DND-41 (cell line): ENCODE results near the gene AGRN.

Source experiments
- ATAC-seq: fragments of 200-7000 bp; cut with Tn5 transposase; 3 replicates; pipeline ENCODE4 v1.9.1; 2021; ENCODE audit warnings: low read depth; ENCODE audit not compliant: insufficient read depth
- DNase-seq: peaks from one replicate; pipeline ENCODE4 v3.0.0-alpha.2; 2020
- H2AFZ ChIP-seq: 2 replicates; pipeline ENCODE4 v1.6.0; 2012; ENCODE audit warnings: low read depth, low read length
- H3K27ac ChIP-seq: 2 replicates; pipeline ENCODE4 v1.5.1; 2012; ENCODE audit warnings: low read length, inconsistent platforms
- H3K27me3 ChIP-seq: fragments of 200-600 bp; sonication (generic); 2 replicates; pipeline ENCODE4 v1.6.0; 2012; ENCODE audit warnings: low read length, mild to moderate bottlenecking, inconsistent platforms; ENCODE audit not compliant: insufficient read depth, poor library complexity
- H3K36me3 ChIP-seq: 2 replicates; pipeline ENCODE4 v1.5.1; 2012; ENCODE audit warnings: low read length, inconsistent platforms; ENCODE audit not compliant: insufficient read depth
- H3K4me1 ChIP-seq: 2 replicates; pipeline ENCODE4 v1.5.1; 2012; ENCODE audit warnings: mild to moderate bottlenecking, low read length; ENCODE audit not compliant: insufficient read depth
- H3K4me2 ChIP-seq: 2 replicates; pipeline ENCODE4 v1.6.0; 2012; ENCODE audit warnings: mild to moderate bottlenecking, moderate library complexity, low read length, inconsistent platforms; ENCODE audit not compliant: insufficient read depth
- H3K4me3 ChIP-seq, 2 experiments: fragments of 200-600 bp in 1 of 2; shearing (Covaris generic) in 1 of 2; 2 replicates each; pipeline ENCODE4 v1.5.1; 2012 to 2016; ENCODE audit warnings: inconsistent platforms in 2 of 2, low read length in 2 of 2, mild to moderate bottlenecking in 2 of 2, low read depth in 1 of 2, moderate library complexity in 1 of 2
- H3K79me2 ChIP-seq: 2 replicates; pipeline ENCODE4 v1.6.0; 2012; ENCODE audit warnings: low read length, inconsistent platforms; ENCODE audit not compliant: insufficient read depth
- H3K9ac ChIP-seq: 2 replicates; pipeline ENCODE4 v1.6.0; 2012; ENCODE audit warnings: low read depth, mild to moderate bottlenecking, inconsistent platforms, low read length, moderate library complexity
- H3K9me3 ChIP-seq: 2 replicates; pipeline ENCODE4 v1.5.1; 2012; ENCODE audit warnings: low read length, moderate library complexity, mild to moderate bottlenecking, inconsistent platforms; ENCODE audit not compliant: insufficient read depth, severe bottlenecking
- H4K20me1 ChIP-seq: 2 replicates; pipeline ENCODE4 v1.6.0; 2012; ENCODE audit warnings: low read length; ENCODE audit not compliant: insufficient read depth
- CTCF ChIP-seq: IDR thresholded peaks from 2 replicates; pipeline ENCODE4 v1.5.1; 2012; ENCODE audit warnings: borderline replicate concordance, low read length, moderate library complexity, mild to moderate bottlenecking; ENCODE audit not compliant: poor library complexity, severe bottlenecking; ENCODE audit errors: extremely low read depth
- EZH2 ChIP-seq: IDR thresholded peaks from 3 replicates; pipeline ENCODE4 v1.6.1; 2012; ENCODE audit warnings: borderline replicate concordance, low read depth, mild to moderate bottlenecking, moderate library complexity, low read length, inconsistent platforms; ENCODE audit not compliant: severe bottlenecking

AGRN gene

DNA sequence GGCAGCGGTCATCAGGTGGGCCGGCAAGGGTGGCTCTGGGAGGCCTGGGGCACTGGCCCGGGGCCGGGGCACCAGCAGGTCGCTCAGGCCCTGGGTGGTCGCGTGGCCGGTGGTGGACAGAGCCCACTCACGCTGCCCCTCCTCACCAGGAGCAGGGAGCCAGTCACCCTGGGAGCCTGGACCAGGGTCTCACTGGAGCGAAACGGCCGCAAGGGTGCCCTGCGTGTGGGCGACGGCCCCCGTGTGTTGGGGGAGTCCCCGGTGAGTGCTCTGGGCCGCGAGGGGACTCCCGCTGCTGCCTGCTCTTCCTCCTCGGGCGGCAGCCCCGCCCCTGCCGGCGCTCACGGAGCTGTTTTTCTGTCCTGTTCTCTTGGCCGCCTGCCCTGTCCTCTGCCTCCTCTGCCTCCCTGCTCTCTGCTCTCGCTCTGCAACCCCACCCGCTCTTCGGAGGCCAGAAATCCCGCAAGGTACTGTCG, 30.7 kb downstream of the AGRN start:
- ATAC-seq, result no peak
- DNase-seq, result no peak
- H2AFZ ChIP-seq, result no peak overlapping the region
- no peak overlapping the region for H3K27ac ChIP-seq
- no peak overlapping the region for H3K4me2 ChIP-seq
- peaks cover 5% of the 10 kb centered on the region for H4K20me1 ChIP-seq
- peaks cover 12% of the 10 kb centered on the region for H3K36me3 ChIP-seq
- no peaks in the 10 kb centered on the region for H3K27me3 ChIP-seq
- no peak overlapping the region for H3K9ac ChIP-seq
- no peaks in the 10 kb centered on the region for H3K9me3 ChIP-seq
- H3K79me2 ChIP-seq, result no peaks in the 10 kb centered on the region
- H3K4me1 ChIP-seq, result no peaks in the 10 kb centered on the region
- no peak overlapping the region for H3K4me3 ChIP-seq
- TF ChIP-seq CTCF (no peak), EZH2 (no peak)

- Histone ChIP-seq H2AFZ (no peak overlapping the region), H3K27me3 (no peaks in the 10 kb centered on the region), H3K27ac (no peak overlapping the region), H3K9me3 (no peaks in the 10 kb centered on the region), H3K4me3 (no peak overlapping the region), H3K79me2 (no peaks in the 10 kb centered on the region), H4K20me1 (peaks cover 3% of the 10 kb centered on the region), H3K4me2 (no peak overlapping the region), H3K36me3 (peaks cover 12% of the 10 kb centered on the region), H3K9ac (no peak overlapping the region), H3K4me1 (no peaks in the 10 kb centered on the region)
- ATAC-seq, result no peak
- TF ChIP-seq CTCF (no peak), EZH2 (no peak)
- no peak for DNase-seq
Measured at GRCh38 chr1:1051127-1051810, 31.3 kb downstream of the AGRN start.

DNA sequence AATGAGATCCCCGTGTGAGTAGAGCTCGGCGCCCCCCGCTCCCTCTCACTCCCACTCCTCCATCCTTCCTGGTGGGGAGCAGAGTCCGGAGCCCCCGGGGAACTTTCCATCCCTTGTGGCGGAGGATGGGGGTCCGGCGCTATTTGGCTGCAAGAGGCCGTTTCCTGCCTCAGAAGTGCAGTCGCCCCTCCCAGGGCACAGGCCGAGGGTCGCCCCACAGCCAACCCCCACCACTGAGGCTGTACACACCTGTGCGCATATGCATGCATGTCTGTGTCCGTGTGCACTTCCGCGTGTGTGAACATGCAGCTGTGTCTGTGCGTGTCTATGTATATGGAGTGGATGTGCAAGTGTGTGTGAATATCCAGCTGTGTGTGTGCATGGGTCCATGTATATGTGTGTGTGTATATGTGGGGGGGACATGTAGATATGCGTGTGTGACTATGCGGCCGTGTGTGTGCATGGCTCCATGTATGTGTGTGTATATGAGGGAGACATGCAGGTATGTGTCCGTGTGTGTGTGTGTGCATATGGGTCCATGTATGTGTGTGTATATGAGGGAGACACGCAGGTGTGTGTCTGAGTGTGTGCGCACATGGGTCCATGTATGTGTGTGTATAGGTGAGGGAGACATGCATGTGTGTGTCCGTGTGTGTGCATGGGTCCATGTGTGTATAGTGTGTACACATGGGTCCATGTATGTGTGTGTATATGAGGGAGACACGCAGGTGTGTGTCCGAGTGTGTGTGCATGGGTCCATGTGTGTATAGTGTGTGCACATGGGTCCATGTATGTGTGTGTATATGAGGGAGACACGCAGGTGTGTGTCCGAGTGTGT, 32.3 kb downstream of the AGRN start:
- H3K4me2 ChIP-seq, result no peak overlapping the region
- peaks cover 3% of the 10 kb centered on the region for H4K20me1 ChIP-seq
- no peak overlapping the region for H3K4me3 ChIP-seq
- H3K27ac ChIP-seq, result no peak overlapping the region
- H3K79me2 ChIP-seq, result no peaks in the 10 kb centered on the region
- no peak overlapping the region for H2AFZ ChIP-seq
- TF ChIP-seq EZH2 (no peak), CTCF (no peak)
- peaks cover 6% of the 10 kb centered on the region for H3K36me3 ChIP-seq
- no peaks in the 10 kb centered on the region for H3K9me3 ChIP-seq
- ATAC-seq (no peak), DNase-seq (no peak)
- H3K27me3 ChIP-seq, result no peaks in the 10 kb centered on the region
- no peaks in the 10 kb centered on the region for H3K4me1 ChIP-seq
- H3K9ac ChIP-seq, result no peak overlapping the region
